ENCODE measurements around the gene MARCO.

The MARCO gene, protein sequence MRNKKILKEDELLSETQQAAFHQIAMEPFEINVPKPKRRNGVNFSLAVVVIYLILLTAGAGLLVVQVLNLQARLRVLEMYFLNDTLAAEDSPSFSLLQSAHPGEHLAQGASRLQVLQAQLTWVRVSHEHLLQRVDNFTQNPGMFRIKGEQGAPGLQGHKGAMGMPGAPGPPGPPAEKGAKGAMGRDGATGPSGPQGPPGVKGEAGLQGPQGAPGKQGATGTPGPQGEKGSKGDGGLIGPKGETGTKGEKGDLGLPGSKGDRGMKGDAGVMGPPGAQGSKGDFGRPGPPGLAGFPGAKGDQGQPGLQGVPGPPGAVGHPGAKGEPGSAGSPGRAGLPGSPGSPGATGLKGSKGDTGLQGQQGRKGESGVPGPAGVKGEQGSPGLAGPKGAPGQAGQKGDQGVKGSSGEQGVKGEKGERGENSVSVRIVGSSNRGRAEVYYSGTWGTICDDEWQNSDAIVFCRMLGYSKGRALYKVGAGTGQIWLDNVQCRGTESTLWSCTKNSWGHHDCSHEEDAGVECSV

DNA sequence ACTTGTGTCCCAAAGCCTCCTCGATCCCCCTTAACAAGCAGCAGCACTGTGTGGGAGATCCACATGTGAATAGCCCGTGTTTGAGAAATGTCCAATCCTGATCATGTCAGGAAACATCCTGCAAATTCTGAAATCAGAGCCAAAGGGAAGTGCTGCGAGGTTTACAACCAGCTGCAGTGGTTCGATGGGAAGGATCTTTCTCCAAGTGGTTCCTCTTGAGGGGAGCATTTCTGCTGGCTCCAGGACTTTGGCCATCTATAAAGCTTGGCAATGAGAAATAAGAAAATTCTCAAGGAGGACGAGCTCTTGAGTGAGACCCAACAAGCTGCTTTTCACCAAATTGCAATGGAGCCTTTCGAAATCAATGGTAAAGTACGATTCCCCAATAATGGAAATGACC lies at the start of gene MARCO:
MARCO (plus strand) TSS at position 164 of the 400 bp plus-strand sequence; CDS start at position 271, 107 bp downstream.
- TF ChIP-seq, protein P1, sequence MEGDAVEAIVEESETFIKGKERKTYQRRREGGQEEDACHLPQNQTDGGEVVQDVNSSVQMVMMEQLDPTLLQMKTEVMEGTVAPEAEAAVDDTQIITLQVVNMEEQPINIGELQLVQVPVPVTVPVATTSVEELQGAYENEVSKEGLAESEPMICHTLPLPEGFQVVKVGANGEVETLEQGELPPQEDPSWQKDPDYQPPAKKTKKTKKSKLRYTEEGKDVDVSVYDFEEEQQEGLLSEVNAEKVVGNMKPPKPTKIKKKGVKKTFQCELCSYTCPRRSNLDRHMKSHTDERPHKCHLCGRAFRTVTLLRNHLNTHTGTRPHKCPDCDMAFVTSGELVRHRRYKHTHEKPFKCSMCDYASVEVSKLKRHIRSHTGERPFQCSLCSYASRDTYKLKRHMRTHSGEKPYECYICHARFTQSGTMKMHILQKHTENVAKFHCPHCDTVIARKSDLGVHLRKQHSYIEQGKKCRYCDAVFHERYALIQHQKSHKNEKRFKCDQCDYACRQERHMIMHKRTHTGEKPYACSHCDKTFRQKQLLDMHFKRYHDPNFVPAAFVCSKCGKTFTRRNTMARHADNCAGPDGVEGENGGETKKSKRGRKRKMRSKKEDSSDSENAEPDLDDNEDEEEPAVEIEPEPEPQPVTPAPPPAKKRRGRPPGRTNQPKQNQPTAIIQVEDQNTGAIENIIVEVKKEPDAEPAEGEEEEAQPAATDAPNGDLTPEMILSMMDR (IDR thresholded peaks at IDR 0.05) = no peak
- Histone ChIP-seq H3K9me3 (no peaks in the 10 kb centered on the region), H3K27ac (no peak within 1 kb of the TSS), H3K27me3 (no peaks in the 10 kb centered on the region), H3K36me3 (no peaks in the 10 kb centered on the region), H3K4me3 (no peak within 1 kb of the TSS), H3K4me1 (no peaks in the 10 kb centered on the region)
- intact Hi-C loops (cut with DNase I; ENCODE audit: low total_unique reads) = no loop called here
- DNase-seq = peak in 1 of 2 donors; percentile 27

DNA sequence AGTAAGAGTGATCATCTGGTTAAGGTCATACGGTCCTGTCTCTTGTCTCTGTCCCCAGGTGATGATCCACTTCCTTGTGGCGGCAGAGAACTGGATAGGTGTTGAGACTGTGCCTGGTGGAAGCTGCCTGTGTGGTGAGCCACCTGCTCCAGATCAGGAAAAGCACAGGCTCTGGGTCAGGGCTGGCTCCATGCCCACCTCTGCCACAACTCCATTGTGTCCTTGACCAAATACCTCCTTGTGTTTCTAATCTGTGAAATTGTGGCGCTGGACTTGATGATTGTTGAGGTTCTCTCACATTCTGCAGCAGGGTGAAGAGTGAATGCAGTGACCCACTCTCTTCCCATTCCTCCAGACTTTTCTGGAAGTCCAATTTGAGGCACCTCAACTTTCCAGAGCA lies 48.9 kb upstream of the MARCO start:
- DNase-seq = no peak
- peaks cover 0 to 8% (median 0%) of the 10 kb centered on the region in 3 donors for H3K9me3 ChIP-seq
- no peak overlapping the region for H3K4me3 ChIP-seq
- H3K27ac ChIP-seq = no peak overlapping the region
- H3K27me3 ChIP-seq = no peaks in the 10 kb centered on the region
- H3K4me1 ChIP-seq = no peaks in the 10 kb centered on the region
- no peaks in the 10 kb centered on the region for H3K36me3 ChIP-seq
- intact Hi-C loops (cut with DNase I; ENCODE audit: low total_unique reads) = no loop called here
- TF ChIP-seq, protein P1 (IDR thresholded peaks at IDR 0.05) = no peak

GRCh38 chr2:118902266-118903028 lies 39.5 kb upstream of the MARCO start:
- H3K27me3 ChIP-seq = no peaks in the 10 kb centered on the region
- H3K27ac ChIP-seq = no peak overlapping the region
- H3K36me3 ChIP-seq = no peaks in the 10 kb centered on the region
- H3K4me3 ChIP-seq = no peak overlapping the region
- no peak for DNase-seq
- H3K4me1 ChIP-seq = no peaks in the 10 kb centered on the region
- TF ChIP-seq, protein P1 (IDR thresholded peaks at IDR 0.05) = no peak
- peaks cover 0 to 8% (median 0%) of the 10 kb centered on the region in 3 donors for H3K9me3 ChIP-seq
- intact Hi-C loops (cut with DNase I; ENCODE audit: low total_unique reads) = no loop called here

DNA sequence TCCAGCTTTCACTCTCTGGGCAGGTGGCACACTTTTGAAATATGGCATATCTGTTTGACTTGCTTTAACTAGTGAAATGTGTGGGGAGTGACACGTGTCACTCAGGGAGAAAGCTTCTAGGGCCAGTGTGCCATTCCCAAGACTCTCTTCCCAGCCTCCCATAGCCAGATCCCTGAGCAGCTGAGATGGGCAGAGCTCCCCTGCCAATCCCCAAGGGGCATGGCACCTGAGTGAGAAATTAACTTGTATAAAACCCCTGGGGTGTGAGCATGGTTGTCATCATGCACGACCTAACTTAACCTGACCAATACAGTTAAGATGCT lies 39.0 kb upstream of the MARCO start:
- TF ChIP-seq, protein P1 (IDR thresholded peaks at IDR 0.05) = no peak
- H3K27me3 ChIP-seq = no peaks in the 10 kb centered on the region
- H3K4me1 ChIP-seq = no peaks in the 10 kb centered on the region
- H3K36me3 ChIP-seq = no peaks in the 10 kb centered on the region
- no peak for DNase-seq
- peaks cover 0 to 8% (median 0%) of the 10 kb centered on the region in 3 donors for H3K9me3 ChIP-seq
- H3K27ac ChIP-seq = no peak overlapping the region
- intact Hi-C loops (cut with DNase I; ENCODE audit: low total_unique reads) = no loop called here
- no peak overlapping the region for H3K4me3 ChIP-seq

- no peak for DNase-seq
- Histone ChIP-seq H3K9me3 (peaks cover 0 to 8% (median 0%) of the 10 kb centered on the region in 3 donors), H3K4me1 (no peaks in the 10 kb centered on the region), H3K4me3 (no peak overlapping the region), H3K27ac (no peak overlapping the region), H3K36me3 (no peaks in the 10 kb centered on the region), H3K27me3 (no peaks in the 10 kb centered on the region)
- TF ChIP-seq, protein P1 (IDR thresholded peaks at IDR 0.05) = no peak
- intact Hi-C loops (cut with DNase I; ENCODE audit: low total_unique reads) = no loop called here
These were observed 38.2 kb upstream of the MARCO start for GRCh38 chr2:118903551-118904479.
